Stimulated activated CD8-positive, alpha-beta memory T cell treated with anti-CD3 and anti-CD28 coated beads, Interleukin-7, amount 100 ng/mL, for 24 hours (primary cell): ENCODE data around the gene ELK4.
"Not testable (repeated sequence)": the region's sequence is repeated elsewhere in the genome, so short reads cannot be mapped to it uniquely, and the experiment has no call there.

Experiments
- DNase-seq: peaks from one replicate; pipeline ENCODE4 v3.0.0-alpha.2; 2020; ENCODE audit warnings: low read depth

Gene ELK4

GRCh38 chr1:205664399-205665017, 32.7 kb upstream of the ELK4 start:
- DNase-seq, result no peak

- DNase-seq, result no peak
These were observed 31.6 kb upstream of the ELK4 start for GRCh38 chr1:205663286-205663936.

- DNase-seq, result no peak
These were observed 31.0 kb upstream of the ELK4 start for GRCh38 chr1:205662791-205663190.

- no peak for DNase-seq
These were observed 30.4 kb upstream of the ELK4 start for GRCh38 chr1:205662135-205662738.

GRCh38 chr1:205661429-205662134, 29.8 kb upstream of the ELK4 start:
- no peak for DNase-seq

- DNase-seq, result no peak
These were observed 28.6 kb upstream of the ELK4 start for GRCh38 chr1:205660361-205660760.

- DNase-seq, result peak; percentile 54
These were observed 27.3 kb upstream of the ELK4 start for GRCh38 chr1:205658943-205659581.

GRCh38 chr1:205656236-205656635, 24.4 kb upstream of the ELK4 start:
- no peak for DNase-seq

GRCh38 chr1:205652984-205653383, 21.2 kb upstream of the ELK4 start:
- DNase-seq, result no peak

- no peak for DNase-seq
These were observed 18.4 kb upstream of the ELK4 start for GRCh38 chr1:205650241-205650640.

GRCh38 chr1:205645519-205645918, 13.7 kb upstream of the ELK4 start:
- no peak for DNase-seq

GRCh38 chr1:205642679-205643307, 11.0 kb upstream of the ELK4 start:
- DNase-seq, result no peak

GRCh38 chr1:205639567-205639966, 7.8 kb upstream of the ELK4 start:
- no peak for DNase-seq

- no peak for DNase-seq
These were observed 6.2 kb upstream of the ELK4 start for GRCh38 chr1:205637854-205638468.

- no peak for DNase-seq
These were observed 4.9 kb upstream of the ELK4 start for GRCh38 chr1:205636732-205637131.

GRCh38 chr1:205636138-205636530, 4.3 kb upstream of the ELK4 start:
- not testable (repeated sequence) for DNase-seq

GRCh38 chr1:205633421-205633976, 1.7 kb upstream of the ELK4 start:
- DNase-seq, result no peak

- DNase-seq, result no peak
These were observed 908 bp upstream of the ELK4 start for GRCh38 chr1:205632669-205633169.

GRCh38 chr1:205631010-205631767, 622 bp downstream of the ELK4 start:
- DNase-seq, result peak; percentile 55

- no peak for DNase-seq
These were observed 1.2 kb downstream of the ELK4 start for GRCh38 chr1:205630651-205631009.
